GM18498 (cell line): ENCODE data around the gene GALE.
"Not testable (repeated sequence)": the region's sequence is repeated elsewhere in the genome, so short reads cannot be mapped to it uniquely, and the experiment has no call there.

Experiments
- ATAC-seq: cut with Tn5 transposase; IDR thresholded peaks from one replicate; pipeline ENCODE4 v1.9.1; 2021; ENCODE audit warnings: mild to moderate bottlenecking, moderate library complexity; ENCODE audit not compliant: unreplicated experiment

Gene GALE

GRCh38 chr1:23810818-23811540 lies 10.4 kb upstream of the GALE start:
- ATAC-seq = peak; percentile 66

- peak; percentile 61 for ATAC-seq
Measured at GRCh38 chr1:23809751-23810171, 9.2 kb upstream of the GALE start.

DNA sequence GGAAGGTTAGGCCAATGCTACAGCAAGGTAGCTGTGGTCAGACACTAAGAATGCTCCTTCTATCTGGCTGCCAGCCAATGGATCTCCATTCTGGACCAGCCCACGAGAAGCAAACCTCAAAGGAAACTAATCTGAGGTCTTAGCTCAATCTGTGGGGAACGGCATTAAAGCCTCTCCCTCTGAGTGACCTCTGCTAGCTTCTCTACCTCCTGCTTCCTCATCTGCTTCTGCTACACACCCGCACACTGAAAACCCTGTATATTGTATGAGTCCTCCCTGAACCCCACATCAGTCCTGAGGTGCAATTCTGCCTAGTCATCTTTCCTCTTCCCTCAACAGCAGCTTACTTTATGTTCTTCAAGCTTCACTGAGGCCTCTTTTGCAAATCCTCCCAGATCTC lies 6.9 kb upstream of the GALE start:
- no peak for ATAC-seq

GRCh38 chr1:23806280-23806679 lies 5.7 kb upstream of the GALE start:
- ATAC-seq = no peak

DNA sequence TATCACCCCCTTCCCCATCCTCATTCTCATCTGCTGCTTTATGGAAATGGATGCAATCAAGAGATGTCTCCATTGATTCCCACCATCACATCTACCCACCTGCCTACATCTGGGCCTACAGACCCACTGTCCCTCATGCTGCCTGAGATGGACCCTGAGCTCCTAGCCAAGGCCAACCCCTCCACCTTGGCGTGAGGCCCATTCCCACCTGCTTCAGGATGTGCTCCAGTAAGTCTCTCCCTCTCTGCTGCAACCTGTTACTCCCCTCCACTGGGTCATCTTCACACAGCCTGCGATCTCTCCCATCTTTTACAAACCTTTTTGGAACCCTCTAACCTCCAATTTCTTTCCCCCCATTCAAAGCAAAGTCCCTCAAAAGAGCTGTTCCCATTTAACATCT lies 4.5 kb upstream of the GALE start:
- no peak for ATAC-seq

DNA sequence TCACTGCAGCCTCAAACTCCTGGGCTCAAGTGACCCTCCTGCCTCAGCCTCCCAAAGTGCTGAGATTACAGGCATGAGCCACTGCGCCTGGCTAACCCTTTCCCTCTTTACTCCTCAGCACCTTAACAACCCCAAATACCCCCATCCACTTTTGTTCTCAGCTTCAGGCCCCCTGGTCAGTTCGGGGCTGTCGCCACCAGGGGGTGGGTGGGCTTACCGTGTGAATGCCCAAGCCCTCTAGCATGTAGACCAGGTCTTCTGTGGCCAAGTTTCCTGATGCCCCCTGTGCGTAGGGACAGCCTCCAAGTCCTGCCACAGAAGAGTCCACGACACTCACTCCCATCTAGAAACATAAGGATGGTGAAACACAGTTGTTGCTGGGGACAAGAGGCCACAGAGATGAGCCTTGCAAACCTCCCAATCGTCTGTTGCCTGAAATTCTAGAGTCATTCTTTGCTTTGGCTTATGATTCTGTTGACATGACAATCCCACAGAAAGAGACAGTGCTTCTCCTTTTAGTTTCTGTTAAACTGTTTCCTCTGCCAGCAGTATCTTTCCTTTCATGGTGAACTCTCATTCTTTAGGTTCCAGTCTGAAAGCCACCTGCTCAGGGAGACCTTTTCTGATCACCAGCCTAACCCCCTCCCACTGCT lies 3.8 kb upstream of the GALE start:
- no peak for ATAC-seq

DNA sequence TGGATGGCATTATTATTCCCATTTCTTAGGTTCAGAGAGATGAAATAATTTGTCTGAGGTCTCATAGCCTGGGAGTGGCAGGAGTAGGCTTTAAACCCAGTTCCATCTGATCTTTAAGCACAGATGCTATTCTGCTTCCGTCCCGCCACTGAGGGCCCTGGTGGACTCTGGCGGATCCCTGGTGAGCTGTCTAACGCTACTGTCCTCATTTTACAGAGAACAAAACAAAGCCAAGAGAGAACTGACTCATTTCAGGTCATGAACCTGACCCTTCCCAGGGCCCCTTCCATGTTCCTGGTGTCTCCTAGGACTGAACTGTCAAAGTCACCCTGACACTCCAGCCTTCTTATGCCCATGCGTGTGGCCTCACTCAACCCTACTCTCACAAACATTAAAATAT lies 3.1 kb upstream of the GALE start:
- ATAC-seq = no peak

DNA sequence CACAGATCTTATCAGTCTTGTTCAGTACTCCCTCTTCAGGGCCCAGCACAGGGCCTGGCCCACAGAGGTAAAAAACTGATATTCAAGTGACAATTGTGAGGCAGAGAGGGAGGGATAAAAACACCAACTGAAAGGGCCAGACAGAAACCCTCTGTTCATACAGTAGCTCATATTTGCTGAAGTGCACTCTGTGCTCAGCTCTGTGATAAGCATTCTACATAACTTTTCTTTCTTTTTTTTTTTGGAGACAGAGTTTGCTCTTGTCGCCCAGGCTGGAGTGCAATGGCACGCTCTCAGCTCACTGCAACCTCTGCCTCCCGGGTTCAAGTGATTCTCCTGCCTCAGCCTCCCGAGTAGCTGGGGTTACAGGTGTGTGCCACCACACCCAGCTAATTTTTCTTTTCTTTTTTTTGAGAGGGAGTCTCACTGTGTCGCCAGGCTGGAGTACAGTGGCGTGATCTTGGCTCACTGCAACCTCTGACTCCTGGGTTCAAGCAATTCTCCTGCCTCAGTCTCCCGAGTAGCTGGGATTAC lies 2.3 kb upstream of the GALE start:
- not testable (repeated sequence) for ATAC-seq

DNA sequence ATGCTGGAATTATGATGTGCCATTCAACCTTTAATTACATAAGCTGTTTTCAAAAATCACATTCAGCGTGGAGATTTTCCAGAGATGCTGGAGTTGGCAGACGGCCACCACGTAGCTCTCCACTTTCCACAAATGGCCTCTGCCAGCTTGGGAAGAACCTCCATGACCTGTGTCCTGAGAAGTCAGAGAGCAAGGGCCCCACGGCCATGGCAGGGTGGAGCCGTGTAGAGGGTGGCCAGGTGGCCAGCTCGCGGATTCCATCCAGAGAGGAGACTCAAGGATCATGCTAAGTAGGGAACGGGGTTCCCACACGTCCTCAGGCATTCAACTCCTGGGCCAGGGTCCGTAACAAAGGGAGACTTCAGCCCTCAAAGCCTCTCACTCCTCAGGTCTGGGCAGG lies 1.3 kb upstream of the GALE start:
- no peak for ATAC-seq

- no peak for ATAC-seq
Measured at GRCh38 chr1:23801338-23801748, 789 bp upstream of the GALE start.

GRCh38 chr1:23799570-23800399 lies 769 bp downstream of the GALE start:
- ATAC-seq = peak; percentile 7

- no peak for ATAC-seq
Measured at GRCh38 chr1:23799255-23799569, 1.3 kb downstream of the GALE start.

GRCh38 chr1:23798662-23799142 lies 1.9 kb downstream of the GALE start:
- no peak for ATAC-seq

GRCh38 chr1:23797478-23798448 lies 2.8 kb downstream of the GALE start:
- no peak for ATAC-seq

DNA sequence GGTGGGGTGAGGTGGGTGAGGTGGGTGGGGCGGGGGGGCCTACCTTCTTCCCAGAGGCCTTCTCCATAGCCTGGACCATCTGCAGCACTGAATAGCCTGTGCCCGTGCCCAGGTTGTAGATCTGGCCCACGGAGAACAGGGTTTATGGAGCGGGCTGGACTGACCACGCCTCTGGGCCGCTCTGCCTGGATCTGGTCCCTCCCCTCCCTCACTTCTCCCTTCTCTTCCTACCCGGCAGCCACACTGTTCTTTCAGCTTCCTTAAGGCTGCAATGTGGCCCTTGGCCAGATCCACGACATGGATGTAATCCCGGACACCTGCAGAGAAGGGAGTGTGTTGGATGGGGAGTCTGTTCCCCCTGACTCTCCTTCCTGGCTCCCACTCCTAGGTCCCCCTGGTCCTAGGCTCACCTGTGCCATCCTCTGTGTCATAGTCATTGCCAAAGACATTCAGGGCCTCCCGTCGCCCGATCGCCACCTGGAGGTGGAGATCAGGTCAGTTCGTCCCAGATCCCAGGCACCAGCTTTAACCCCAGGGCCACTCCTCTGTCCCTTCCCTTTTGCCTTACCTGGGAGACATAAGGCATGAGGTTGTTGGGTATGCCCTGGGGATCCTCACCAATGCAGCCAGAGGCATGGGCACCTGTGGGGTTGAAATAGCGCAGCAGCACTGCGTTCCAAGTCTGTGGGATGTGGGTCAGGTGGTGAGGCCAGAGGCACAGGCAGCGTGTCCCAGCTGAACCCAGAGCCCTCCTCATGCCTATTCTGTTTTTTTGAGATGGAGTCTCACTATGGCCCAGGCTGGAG lies 3.9 kb downstream of the GALE start:
- ATAC-seq = no peak

DNA sequence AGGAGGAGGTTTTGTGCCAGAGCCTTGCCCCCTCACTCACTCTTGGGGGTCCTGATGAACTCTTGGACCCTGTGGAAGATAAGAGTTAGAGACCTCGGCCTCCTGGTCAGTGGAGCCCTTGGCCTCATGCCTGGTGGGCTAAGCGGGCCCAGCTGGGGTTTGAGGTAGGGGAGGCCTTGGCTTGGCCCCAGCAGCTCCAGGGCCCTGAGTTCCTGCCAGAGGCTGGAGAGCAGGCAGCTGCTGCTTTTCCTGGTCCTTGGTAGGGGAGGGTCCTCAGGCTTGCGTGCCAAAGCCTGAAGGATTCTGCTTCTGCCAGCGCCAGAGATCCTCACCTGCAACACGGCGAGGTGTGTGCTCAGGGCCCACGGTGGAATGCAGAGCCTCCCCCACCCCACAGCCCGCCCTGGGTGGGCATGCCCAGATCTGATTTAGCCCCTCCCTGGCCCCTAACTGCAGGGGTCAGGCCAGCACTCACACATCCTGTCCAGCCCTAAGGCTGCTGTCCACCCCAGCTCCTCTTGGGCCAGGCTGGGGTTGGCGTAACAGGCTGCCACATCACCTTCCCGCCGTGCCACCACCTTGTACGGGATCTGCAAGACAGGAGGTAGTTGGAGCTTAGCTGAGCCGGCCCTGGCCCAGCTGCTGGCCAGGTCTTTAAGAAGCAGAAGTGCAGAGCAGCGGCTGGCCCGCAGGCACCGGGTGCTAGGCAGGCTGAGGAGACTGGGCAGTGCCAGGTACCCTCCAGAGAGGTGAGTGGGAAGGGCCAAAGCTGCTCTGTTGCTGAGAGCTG lies 4.7 kb downstream of the GALE start:
- ATAC-seq = no peak

DNA sequence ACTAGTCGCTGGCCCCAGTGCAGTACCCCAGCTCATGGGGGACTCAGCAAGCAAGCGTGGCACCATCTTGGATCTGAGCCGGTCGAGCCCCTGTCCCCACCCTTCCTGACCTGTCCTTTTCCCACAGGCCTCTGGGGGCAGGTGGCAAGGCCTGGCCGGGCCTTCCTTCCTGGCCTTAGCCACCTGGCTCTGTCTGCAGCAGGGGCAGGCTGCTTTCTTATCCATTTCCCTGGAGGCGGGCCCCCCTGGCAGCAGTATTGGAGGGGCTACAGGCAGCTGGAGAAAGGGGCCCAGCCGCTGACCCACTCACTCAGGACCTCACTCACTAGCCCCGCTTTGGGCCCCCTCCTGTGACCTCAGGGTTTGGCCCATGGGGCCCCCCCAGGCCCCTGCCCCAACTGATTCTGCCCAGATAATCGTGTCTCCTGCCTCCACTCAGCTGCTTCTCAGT lies 5.8 kb downstream of the GALE start:
- not testable (repeated sequence) for ATAC-seq

GRCh38 chr1:23793861-23794731 lies 6.5 kb downstream of the GALE start:
- no peak for ATAC-seq
